AG04449 (cell line): ENCODE data around the gene CACNA1B.
"Not testable (repeated sequence)": the region's sequence is repeated elsewhere in the genome, so short reads cannot be mapped to it uniquely, and the experiment has no call there.

Source experiments
- CTCF ChIA-PET: fragments of 350-600 bp; formaldehyde crosslinking; extraction: SDS; loops from one replicate; lab custom pipeline; 2021; ENCODE audit warnings: antibody characterized with exemption; lab: Yijun Ruan, JAX
- POLR2A ChIA-PET: fragments of 400-600, 350-600 bp; formaldehyde crosslinking; extraction: SDS; loops from one replicate; lab custom pipeline; 2020; ENCODE audit warnings: antibody characterized with exemption, inconsistent platforms; lab: Yijun Ruan, JAX
- DNase-seq: peaks from one replicate; pipeline ENCODE4 v3.0.0-alpha.2; 2010; ENCODE audit warnings: low read depth, low spot score
- H3K4me3 ChIP-seq: 2 replicates; pipeline ENCODE4 v1.5.1; 2011; ENCODE audit warnings: low read depth, mild to moderate bottlenecking, control low read depth, low read length
- TF ChIP-seq, protein P1 (sequence below): IDR thresholded peaks from one replicate; pipeline ENCODE4 v1.5.1; 2011; ENCODE audit warnings: mild to moderate bottlenecking, moderate library complexity, low read length, control low read depth, inconsistent platforms; ENCODE audit not compliant: insufficient read depth; ENCODE audit errors: missing control alignments

Gene CACNA1B

DNA sequence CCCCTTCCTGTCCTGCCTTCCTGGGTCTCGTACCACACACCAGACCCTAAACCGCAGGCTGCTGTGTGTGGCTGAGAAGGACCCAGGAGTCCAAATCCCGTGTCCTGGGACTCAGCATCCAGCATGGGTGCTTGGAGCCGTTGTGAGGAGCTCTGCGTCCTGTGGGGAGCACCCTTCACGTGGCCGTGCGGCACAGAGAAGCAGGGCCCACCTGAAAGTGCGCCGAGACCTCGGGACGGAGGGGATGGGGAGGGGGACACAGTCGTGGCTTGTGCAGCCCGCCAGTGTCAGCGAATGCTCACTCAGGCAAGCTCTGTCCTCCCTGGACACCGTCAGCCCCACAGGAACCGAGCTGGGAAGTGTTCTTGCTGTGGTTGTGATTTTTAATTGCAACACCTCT lies 244.6 kb downstream of the CACNA1B start:
- ChIA-PET CTCF (no interaction called here), POLR2A (no interaction called here)
- H3K4me3 ChIP-seq = no peak overlapping the region
- no peak for DNase-seq
- TF ChIP-seq, protein P1, sequence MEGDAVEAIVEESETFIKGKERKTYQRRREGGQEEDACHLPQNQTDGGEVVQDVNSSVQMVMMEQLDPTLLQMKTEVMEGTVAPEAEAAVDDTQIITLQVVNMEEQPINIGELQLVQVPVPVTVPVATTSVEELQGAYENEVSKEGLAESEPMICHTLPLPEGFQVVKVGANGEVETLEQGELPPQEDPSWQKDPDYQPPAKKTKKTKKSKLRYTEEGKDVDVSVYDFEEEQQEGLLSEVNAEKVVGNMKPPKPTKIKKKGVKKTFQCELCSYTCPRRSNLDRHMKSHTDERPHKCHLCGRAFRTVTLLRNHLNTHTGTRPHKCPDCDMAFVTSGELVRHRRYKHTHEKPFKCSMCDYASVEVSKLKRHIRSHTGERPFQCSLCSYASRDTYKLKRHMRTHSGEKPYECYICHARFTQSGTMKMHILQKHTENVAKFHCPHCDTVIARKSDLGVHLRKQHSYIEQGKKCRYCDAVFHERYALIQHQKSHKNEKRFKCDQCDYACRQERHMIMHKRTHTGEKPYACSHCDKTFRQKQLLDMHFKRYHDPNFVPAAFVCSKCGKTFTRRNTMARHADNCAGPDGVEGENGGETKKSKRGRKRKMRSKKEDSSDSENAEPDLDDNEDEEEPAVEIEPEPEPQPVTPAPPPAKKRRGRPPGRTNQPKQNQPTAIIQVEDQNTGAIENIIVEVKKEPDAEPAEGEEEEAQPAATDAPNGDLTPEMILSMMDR = no peak

GRCh38 chr9:138122676-138123075 lies 245.1 kb downstream of the CACNA1B start:
- H3K4me3 ChIP-seq = no peak overlapping the region
- no peak for DNase-seq
- TF ChIP-seq, protein P1 = no peak
- CTCF ChIA-PET = no interaction called here
- POLR2A ChIA-PET = no interaction called here

GRCh38 chr9:138123086-138123485 lies 245.5 kb downstream of the CACNA1B start:
- no peak overlapping the region for H3K4me3 ChIP-seq
- CTCF ChIA-PET = no interaction called here
- TF ChIP-seq, protein P1 = no peak
- DNase-seq = no peak
- POLR2A ChIA-PET = no interaction called here

GRCh38 chr9:138126090-138126857 lies 248.7 kb downstream of the CACNA1B start:
- CTCF ChIA-PET, POLR2A ChIA-PET, H3K4me3 ChIP-seq, DNase-seq: not testable (repeated sequence)

GRCh38 chr9:138126858-138127584 lies 249.4 kb downstream of the CACNA1B start:
- DNase-seq, CTCF ChIA-PET, H3K4me3 ChIP-seq, POLR2A ChIA-PET: not testable (repeated sequence)

GRCh38 chr9:138128027-138128426 lies 250.4 kb downstream of the CACNA1B start:
- CTCF ChIA-PET, POLR2A ChIA-PET, H3K4me3 ChIP-seq, DNase-seq: not testable (repeated sequence)

GRCh38 chr9:138129318-138129717 lies 251.7 kb downstream of the CACNA1B start:
- DNase-seq, H3K4me3 ChIP-seq, POLR2A ChIA-PET, CTCF ChIA-PET: not testable (repeated sequence)

- H3K4me3 ChIP-seq, DNase-seq, CTCF ChIA-PET, POLR2A ChIA-PET: not testable (repeated sequence)
Measured at GRCh38 chr9:138132946-138133705, 255.5 kb downstream of the CACNA1B start.

DNA sequence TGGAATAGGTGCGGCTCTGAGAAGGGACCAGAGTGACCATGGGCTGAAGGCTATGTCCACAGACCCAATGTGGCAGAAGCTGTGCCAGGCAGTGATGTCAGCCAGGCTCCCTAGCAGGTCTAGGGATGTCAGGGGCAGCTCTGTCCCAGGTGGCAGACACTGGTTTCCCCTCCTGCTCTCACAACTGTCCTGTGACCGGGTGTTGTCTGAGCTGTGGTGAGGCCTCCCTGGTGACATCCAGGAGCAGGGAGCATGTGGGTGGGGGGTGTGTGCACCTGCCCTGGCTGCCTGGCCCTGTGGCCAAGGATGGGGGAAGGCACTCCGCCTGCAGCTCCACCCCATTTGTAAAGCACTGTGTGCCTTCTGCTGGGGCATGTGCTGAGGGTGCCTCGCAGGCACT lies 257.0 kb downstream of the CACNA1B start:
- CTCF ChIA-PET, DNase-seq, H3K4me3 ChIP-seq, POLR2A ChIA-PET: not testable (repeated sequence)

DNA sequence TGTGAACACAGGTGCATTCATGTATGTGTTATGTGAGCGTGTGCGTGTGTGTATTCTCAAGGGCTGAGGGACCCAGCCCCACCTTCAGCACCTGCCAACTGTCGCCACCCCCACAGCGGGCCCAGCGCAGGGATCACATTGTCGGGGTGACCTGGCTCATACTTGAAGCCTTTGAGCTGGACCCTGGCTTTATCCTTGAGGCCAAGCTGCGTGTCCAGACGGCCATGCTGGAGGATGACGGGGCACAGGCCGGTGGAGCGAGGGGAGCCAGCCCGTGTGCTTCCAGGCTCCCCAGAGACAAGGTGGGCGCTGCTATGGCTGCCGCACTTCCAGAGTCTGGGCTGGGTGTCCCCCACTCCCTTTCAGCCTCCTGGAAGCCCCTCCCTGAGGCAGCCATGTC lies 261.5 kb downstream of the CACNA1B start:
- POLR2A ChIA-PET, H3K4me3 ChIP-seq, CTCF ChIA-PET, DNase-seq: not testable (repeated sequence)

- not testable (repeated sequence) for H3K4me3 ChIP-seq
Measured at GRCh38 chr9:138140980-138141379, 263.4 kb downstream of the CACNA1B start.

GRCh38 chr9:138142528-138143244 lies 265.1 kb downstream of the CACNA1B start:
- POLR2A ChIA-PET, DNase-seq, CTCF ChIA-PET, H3K4me3 ChIP-seq: not testable (repeated sequence)

More at GRCh38 chr9:138140980-138141379, 263.4 kb downstream of the CACNA1B start:
- DNase-seq, POLR2A ChIA-PET, CTCF ChIA-PET: not testable (repeated sequence)
